Raji (cell line): ENCODE results near the gene PPP5C.

ENCODE experiments used
- POLR2A ChIP-seq: IDR thresholded peaks from 2 replicates; pipeline ENCODE4 v1.6.1; 2011; ENCODE audit warnings: low read depth, low read length, control low read depth; ENCODE audit not compliant: insufficient read depth

Gene PPP5C

GRCh38 chr19:46321653-46322052 lies 25.2 kb upstream of the PPP5C start:
- TF ChIP-seq POLR2A, result no peak

- no peak for TF ChIP-seq POLR2A
These were observed 22.6 kb upstream of the PPP5C start for GRCh38 chr19:46324277-46324676.

GRCh38 chr19:46326608-46327007 lies 20.3 kb upstream of the PPP5C start:
- no peak for TF ChIP-seq POLR2A

GRCh38 chr19:46328079-46328478 lies 18.8 kb upstream of the PPP5C start:
- no peak for TF ChIP-seq POLR2A

GRCh38 chr19:46330319-46330918 lies 16.5 kb upstream of the PPP5C start:
- no peak for TF ChIP-seq POLR2A

- no peak for TF ChIP-seq POLR2A
These were observed 9.4 kb upstream of the PPP5C start for GRCh38 chr19:46337487-46337886.

- TF ChIP-seq POLR2A, result no peak
These were observed 7.4 kb upstream of the PPP5C start for GRCh38 chr19:46339446-46339845.

- TF ChIP-seq POLR2A, result no peak
These were observed 6.7 kb upstream of the PPP5C start for GRCh38 chr19:46340051-46340659.

GRCh38 chr19:46341937-46342336 lies 5.0 kb upstream of the PPP5C start:
- no peak for TF ChIP-seq POLR2A

- no peak for TF ChIP-seq POLR2A
These were observed 2.5 kb upstream of the PPP5C start for GRCh38 chr19:46344363-46344762.

- TF ChIP-seq POLR2A, result no peak
These were observed 1.7 kb upstream of the PPP5C start for GRCh38 chr19:46345157-46345556.

GRCh38 chr19:46347572-46347883 lies 641 bp downstream of the PPP5C start:
- no peak for TF ChIP-seq POLR2A

- TF ChIP-seq POLR2A, result no peak
These were observed 1.1 kb downstream of the PPP5C start for GRCh38 chr19:46347985-46348384.

GRCh38 chr19:46349311-46349993 lies 2.6 kb downstream of the PPP5C start:
- TF ChIP-seq POLR2A, result no peak

GRCh38 chr19:46350029-46350757 lies 3.3 kb downstream of the PPP5C start:
- no peak for TF ChIP-seq POLR2A

- TF ChIP-seq POLR2A, result no peak
These were observed 3.9 kb downstream of the PPP5C start for GRCh38 chr19:46350758-46351159.
